NCI-H82 treated with DMSO at 0.1 percent for 48 hours (cell line): ENCODE measurements around the gene PEAK1.
"Not testable (repeated sequence)": the region's sequence is repeated elsewhere in the genome, so short reads cannot be mapped to it uniquely, and the experiment has no call there.

Source experiments
- DNase-seq: peaks from one replicate; lab custom pipeline; 2025; ENCODE audit not compliant: unreplicated experiment; lab: John Stamatoyannopoulos, UW

Gene PEAK1

DNA sequence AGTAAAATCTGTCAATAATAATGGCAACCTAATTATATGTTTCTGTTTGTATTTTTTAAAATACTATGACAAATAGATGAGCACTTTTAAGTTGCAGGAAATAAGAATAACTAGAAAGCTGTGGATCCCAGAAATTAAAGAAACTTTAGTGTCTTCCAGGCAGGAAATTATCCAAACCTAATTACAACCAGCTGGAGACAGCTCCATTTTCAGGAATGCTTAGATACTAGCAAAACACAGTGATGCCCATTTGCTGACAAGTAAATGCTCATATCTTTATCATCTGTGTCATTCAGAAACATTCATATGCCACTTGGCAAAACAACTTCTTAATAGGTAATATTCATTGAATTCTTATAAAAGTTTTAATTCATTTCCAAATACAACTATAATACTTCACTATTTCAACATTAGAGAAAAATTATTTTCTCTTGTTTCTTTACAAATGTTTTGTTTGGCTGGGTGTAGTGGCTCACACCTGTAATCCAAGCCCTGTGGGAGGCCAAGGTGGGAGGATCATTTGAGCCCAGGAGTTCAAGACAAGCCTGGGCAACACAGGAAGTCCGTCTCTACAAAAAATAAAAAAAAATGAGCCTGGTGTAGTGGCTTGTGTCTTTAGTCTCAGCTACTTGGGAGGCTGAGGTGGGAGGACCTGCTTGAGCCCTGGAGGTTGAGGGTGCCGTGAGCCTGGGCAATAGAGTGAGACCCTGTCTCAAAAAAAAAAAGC is 179.9 kb downstream of the PEAK1 start:
- no peak for DNase-seq

DNA sequence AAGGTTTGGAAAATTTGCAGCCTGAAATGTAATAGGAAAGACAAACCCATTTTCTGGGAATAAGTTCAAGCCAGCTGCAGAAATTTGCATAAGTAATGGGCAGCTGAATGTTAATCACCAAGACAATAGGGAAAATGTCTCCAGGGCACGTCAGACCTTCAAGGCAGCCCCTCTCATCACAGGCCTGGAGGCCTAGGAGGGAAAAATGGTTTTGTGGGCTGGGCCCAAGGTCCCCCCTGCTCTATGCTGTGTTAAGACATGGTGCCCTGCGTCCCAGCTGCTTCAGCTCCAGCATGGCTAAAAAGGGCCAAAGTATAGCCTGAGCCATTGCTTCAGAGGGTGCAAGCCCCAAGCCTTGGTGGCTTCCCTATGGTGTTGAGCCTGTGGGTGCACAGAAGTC is 184.3 kb downstream of the PEAK1 start:
- no peak for DNase-seq

DNA sequence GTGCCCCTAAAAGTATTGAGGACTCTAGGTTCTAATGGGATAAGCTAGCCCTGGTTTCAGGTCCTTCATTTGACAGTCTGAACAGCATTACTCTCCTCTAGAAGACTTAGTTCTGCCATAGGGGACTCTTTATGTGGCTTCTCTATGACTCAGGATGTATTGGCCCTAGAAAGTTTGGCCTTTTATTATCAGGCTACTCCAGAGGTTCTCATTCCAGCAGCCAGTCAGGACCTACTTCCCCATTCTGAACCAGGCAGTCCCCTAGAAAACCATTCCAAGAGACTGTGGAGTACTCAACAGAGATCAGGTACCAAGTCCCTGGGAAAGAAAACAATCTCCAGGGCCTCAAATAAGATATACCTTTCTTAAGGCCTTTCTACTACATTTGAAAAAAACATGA is 191.1 kb downstream of the PEAK1 start:
- DNase-seq = no peak

DNA sequence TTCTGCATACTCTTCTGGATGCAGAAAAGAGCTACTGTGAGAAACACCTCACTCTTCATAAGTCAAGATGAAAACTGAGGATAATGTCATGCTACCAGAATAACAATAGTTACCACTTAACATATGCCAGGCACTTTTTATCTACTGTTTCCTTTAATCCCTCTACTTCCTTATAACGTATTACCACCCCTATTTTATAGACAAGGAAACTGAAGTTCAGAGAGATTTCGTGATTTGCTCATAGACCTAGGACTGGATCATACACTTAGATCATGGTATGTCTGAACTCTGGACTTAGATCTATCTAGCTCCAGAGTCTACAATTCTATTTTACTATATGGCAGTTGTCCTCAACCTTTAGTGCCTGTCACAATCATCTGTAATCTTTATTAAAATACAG is 193.3 kb downstream of the PEAK1 start:
- DNase-seq = no peak

DNA sequence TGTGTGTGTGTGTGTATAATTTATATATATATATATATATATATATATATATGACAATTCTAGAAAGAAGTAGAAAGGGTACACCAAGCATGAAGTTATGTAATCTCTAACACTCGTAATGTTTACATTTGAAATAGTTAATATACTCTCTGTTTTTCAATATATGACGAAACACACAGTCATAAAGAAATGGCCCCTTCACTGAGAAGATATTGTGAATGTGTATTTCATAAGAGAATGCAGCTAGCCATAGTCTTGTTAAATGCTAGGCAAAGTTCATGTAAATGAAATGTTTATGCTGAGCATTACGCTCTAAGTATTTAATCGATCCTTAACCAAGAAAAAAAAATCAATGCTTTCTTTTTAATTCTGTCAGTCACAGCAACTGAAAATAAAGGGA is 194.3 kb downstream of the PEAK1 start:
- DNase-seq = no peak

DNA sequence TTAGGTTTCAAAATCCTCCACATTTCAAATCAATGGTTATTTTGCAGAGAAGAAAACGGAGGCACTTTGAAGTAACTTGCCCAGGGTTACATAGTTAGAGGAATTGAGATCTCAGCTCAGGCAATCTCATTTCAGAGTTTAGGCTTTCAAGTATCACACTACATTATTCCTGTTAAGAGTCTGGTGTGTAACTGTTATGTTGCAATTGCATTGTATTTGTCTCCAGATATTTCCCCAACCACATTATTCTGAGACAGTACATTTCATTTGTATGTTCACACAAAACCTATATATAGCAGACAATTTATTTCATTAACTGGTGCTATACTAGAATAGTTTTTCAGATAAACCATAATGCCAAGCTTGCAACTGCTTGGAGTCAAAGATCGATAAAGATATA is 194.8 kb downstream of the PEAK1 start:
- DNase-seq = no peak

DNA sequence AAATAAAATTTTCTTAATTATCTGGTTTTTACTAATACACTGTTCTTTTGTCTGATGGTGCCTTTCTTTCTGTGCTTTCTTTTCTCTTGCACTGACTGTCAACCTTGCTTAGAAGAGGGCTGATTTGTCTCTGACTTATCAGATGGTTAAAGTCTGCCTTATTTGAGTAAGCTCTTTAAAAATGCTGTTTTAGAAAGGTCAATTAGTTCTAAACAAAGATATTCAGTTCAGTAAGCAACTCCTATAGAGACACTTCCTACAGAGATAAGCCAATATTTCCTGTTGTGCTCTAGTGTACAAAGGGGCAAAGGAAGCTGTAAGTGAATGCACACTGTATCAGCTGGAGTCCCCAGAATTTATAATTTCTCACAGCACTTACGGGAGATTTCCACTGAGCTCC is 195.6 kb downstream of the PEAK1 start:
- DNase-seq = no peak

DNA sequence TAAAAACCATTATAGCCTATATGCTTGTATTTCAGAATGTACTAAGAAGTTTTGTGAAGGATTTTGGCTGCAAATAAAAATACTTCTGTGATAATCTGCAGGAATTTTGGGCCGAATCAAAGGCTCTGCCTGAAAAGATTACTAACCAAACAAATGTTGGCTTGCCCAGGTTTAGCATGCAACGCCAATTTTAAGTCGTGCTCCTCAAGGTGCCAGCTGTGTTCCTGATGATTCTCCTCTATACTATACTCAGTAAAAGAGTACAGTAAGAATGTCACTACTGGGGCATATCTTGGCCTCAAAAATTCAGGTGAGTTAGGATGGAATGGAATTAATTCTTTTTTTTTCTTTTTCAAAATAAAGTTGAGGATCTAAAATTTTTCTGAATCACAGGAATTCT is 198.2 kb downstream of the PEAK1 start:
- no peak for DNase-seq

DNA sequence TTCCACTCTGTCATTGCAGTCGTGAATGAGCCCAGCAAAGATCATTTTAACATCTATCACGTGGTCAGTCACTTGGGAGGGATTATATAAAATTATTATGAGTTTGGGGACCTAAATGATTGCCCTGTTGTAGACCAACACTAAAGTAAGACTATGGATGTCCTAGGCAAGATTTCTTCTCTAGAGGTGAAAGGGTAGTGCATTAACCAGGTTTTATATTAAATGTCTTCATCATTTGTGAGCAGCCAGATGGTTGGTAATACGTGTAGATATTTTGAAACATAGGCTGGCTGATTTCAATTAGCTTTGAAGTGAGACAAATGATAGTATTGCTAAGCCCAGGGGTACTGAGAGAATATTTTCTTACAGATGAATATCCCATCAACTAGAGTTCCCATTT is 198.7 kb downstream of the PEAK1 start:
- no peak for DNase-seq

DNA sequence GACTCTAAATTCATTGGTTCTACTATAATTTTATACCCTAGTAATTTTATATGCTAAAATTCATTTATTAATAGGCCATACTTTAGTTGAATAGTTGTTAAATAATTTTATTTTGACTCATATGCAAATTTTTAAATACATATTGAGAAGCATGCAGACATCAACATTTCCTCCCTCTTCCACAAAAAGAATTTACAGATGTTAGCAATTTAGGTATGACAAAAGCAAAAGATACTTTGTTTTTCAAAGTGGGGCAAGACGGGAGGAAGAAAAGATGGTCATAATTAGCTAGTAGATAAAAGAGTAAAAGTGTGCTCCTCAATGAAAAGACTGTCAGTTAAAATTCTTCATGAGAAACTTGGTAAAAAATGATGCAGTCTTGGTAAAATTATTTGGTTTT is 200.1 kb downstream of the PEAK1 start:
- DNase-seq = no peak

DNA sequence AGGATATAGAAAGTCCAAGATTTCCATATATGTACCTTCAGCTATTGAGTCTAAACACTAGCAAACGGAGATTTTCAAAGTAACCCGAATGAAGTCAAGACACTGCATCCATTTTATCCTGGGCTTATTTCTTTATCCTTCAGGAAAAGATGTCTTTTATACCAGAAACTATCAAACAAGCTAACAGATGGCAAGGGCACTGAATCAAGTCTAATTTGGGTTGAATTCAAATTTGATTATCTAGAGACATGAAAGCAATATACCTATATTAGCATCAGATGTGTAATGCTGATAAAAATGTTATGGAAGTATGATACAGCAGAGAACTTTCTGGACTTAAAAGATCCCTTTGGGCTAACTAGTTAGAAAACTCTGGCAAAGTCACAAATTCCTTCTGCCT is 210.7 kb downstream of the PEAK1 start:
- no peak for DNase-seq

DNA sequence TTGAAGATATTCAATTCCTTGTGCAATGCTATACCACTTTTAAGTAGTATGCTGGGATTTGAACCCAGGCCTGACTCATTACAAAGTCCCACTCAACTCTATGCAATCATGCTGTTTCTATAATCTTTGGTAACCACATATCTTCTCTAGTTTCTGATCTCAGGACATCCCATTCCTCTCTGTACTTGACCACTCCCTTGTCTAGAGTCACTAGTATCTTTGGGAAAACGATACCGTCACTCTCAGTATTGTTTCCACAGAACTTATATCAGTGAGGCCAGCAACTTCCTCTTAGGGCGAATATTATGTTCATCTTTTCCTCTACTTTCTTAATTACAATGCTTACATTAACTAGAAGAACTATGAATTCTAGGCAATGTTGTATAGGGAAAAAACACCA is 211.7 kb downstream of the PEAK1 start:
- no peak for DNase-seq

DNA sequence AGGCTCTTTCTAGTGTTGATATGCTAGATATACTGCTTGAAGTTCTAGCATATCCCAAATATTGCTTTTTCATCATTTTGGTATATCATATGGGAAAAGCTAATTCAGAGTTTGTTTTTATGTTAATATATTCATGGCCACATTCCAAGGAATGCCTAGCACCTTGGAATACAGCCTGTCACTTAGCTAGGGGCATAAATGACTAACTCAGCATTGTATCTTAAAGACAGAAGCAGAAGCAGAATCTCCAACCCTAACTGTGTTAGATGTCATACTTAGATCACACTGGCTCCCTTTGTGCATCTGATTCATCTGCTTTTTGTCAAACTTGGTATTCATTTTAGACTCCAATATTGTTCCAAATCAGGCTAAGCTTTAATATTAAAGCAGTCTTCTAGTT is 218.2 kb downstream of the PEAK1 start:
- DNase-seq = no peak

DNA sequence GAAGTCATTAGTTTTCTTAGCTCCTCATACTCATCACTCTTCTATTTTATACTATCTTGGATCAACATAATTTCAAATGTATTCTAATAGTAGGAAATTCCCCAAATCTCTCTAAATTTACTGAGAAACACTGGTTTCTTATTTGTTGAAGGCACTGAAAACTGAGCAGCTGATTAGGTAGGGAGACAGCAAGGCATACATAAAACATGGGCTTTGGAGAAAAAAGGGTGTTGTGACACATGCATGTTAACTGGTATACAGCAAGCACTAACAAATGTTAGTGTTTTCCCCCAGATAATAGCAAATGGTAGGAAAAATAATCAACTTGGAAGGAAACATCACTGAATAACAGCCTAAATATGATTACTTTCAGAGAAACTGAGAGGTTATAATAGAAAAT is 223.5 kb downstream of the PEAK1 start:
- no peak for DNase-seq

DNA sequence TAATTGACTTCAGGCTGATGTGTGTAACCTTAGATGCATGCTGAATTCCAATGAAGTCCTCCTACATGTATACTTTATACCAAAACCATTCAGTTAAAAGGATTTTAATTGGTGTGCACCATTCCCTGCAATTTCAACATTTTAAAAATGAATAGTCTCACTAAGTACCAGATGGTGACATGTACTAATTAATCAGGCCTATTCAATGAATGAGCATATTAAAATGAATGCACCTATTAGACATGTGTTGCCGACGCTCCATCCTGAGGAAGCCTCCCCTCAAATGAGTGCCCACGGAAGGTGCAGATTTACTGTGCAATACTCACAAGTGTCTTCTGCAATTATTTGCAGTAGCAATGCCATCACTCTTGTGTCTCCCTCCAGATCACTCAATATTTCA is 224.3 kb downstream of the PEAK1 start:
- DNase-seq = no peak

DNA sequence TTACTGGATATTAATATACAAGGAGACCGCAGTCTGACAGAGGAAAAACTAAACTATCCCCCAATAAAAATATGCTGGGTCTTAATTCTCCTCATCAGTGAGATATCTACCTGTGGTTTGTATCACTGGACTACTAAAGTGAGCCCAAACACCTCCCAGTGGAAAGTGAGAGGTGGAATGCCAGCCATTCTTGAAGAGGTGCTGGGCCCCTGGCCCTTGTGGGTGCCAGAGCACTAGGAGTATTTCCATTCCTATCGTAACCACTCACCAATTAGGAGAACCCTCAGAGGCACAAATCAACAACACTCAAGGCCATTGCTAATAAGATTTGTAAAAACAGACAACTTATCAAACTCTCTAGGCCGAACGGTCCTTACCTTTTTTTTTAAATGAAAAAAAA is 227.5 kb downstream of the PEAK1 start:
- DNase-seq = no peak

DNA sequence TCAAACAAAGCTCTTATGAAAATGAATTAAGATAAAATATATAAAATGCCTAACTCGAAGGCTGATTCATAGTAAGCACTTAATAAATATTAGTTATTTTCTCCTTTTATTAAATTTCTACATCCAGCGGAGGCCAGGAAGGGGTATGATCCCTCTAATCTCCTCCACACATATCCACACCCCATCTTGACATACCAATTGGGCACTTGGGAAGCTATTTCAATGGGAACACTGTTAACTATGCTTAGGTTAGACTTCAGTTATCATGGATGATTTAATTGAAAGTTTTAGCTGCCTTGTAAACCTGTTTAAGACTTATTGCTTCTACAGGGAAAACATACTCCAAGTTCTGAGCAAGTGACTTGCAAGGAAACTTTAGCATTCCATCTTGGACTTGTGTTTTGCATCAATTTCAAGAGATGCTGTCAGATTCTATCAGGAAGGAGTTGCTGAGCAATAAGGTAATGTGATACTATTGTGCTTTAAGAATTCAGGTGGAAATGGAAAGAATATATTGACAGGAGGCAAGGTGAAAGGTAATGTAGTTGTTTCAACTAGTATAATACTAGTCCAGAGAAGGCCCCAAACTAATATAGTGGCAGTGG is 228.6 kb downstream of the PEAK1 start:
- no peak for DNase-seq

DNA sequence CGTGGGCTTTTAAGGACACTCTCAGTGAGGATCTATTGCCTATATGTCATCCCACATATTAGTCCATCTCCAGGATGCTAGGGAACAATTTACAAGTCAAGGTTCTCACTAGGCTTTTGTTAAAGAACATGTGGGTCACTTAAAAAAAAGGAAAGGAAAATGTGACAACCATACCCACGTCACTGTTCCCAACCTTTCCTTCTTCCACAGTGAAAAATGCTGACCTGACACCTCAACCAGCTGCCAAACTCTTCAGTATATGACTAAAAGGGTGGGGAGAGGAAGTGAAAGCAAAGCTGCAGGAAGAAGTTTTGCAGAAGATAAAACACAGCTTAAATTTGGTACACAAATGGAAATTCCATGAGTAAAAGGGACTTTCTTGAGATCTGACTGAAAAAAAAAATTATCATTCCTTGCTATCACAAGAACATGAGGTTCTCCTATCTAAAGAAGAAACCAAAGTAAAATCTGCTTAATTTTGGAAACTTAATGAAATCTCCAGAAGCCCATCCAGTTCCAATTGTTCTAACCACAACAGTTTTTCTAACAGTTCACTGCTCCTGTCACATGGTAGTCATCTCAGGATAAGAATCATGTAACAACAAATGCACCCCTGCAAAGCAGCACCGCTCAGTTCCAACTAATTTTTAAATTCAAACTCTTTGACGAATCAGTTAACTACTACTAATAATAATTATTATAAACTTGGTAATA is 232.0 kb downstream of the PEAK1 start:
- DNase-seq = no peak

DNA sequence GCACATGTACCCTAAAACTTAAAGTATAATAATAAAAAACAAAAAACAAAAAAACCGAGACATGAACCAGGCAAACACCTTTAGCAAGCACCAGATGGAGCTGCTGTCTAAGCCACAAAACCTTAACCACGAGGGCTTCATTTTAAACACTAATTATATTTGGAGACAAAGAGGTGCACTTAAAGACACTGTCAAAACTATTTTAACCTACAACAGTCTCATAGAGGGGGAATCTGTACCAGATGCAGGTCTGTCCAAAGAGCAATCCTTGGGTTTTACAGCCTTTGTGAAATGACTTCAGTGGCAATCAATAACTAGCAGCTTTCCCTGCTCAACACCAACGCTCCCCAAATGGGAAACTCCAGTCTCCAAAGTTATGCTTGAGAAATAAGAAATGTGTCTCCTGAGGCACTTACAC is 233.3 kb downstream of the PEAK1 start:
- DNase-seq = peak; percentile 64

DNA sequence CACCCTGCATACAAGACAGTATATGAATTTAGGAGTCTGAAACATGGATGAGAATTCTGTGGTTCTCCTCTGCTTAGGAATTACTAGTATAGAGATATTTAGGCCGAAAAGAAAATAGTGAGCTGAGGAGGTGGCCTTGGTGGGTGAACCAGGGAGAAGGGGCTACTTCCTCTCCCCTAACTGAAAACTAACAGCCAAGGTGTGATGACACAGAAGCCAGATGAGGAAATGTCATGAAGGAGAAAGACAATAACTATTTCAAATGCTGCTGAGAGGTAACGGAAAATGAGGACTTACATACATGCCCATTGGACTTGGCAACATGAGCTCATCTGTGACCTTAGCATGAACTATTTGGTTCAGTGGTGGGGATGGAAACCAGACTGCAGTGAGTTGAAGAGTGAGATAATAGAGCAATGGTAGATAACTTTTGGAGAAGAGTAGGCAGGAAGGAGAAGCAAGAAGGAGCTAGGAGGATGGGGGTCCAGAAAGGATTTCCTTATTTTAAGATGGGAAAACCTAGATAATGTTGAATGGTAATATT is 234.6 kb downstream of the PEAK1 start:
- DNase-seq = no peak

DNA sequence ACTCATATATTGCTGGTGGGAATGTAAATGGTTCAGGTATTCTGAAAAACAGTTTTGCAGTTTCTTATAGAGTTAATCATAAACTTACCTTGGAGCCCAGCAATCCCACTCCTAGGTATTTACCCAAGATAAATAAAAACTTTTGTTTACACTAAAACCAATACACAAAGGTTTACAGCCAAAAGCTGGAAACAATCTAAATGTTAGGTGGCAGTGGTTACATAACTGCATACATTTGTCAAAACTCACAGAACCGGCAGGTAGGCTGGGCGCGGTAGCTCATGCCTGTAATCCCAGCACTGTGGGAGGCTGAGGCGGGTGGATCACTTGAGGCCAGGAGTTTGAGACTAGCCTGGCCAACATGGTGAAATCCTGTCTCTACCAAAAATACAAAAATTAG is 235.6 kb downstream of the PEAK1 start:
- DNase-seq = not testable (repeated sequence)

DNA sequence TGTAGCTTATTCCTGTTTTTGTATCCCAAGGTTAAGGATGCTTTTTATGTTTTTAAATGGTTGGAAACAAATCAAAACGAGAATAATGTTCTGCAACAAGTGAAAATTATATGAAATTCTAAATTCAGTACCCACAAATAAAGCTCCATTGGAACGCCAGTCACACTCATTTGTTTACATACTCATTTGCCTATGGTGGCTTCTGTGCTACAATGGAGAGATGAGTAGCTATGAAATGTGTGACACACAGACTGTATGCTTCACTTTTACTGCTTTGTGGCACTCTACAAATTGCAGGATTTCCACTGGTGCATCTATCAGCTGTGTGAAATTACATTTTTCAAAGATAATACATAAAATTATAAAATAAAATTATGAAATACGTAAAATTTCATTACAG is 236.8 kb downstream of the PEAK1 start:
- no peak for DNase-seq
